HG02763 (cell line): ENCODE results near the gene NCOA1.

Source experiments
- ATAC-seq: cut with Tn5 transposase; IDR thresholded peaks from one replicate; pipeline ENCODE4 v1.9.1; 2021; ENCODE audit warnings: mild to moderate bottlenecking, moderate library complexity; ENCODE audit not compliant: unreplicated experiment

The NCOA1 gene

DNA sequence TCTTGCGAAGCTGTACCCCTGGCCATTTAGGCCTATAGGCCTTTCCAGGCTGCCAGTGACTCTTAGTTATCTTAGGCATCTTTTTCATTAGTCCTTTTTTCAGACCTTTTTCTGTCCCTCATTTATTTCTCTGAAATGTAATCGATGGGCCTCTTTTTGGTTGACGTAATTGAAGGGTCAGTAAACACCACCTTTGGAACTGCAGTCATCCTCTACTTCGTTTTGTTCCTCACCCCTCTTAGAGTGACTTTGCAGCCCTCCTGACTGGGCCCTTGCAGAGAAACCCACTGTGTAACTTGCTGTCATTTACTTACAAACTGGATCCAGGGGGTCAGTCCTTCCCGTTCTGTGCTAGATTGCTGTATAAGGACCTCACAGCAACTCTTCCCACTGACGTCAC lies 325.4 kb downstream of the NCOA1 start:
- no peak for ATAC-seq

DNA sequence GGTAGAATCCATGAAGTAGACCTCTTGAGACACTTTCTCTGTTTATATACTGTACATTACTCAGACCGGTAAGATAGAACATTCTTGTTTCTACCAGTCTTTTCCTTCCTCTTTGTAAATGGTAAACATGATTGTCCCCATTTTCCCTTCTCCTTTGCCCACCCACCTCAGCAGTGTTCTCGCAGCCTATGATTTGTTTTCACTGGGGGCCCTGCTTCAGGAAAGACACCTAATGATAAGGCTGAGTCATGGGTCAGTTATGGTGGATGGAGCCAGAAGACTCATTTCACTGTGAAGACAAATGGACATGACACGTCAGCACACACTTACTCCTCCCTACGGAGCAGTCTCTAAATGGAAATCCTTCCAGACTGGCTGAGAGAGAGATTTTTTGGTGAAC lies 325.8 kb downstream of the NCOA1 start:
- ATAC-seq = no peak

DNA sequence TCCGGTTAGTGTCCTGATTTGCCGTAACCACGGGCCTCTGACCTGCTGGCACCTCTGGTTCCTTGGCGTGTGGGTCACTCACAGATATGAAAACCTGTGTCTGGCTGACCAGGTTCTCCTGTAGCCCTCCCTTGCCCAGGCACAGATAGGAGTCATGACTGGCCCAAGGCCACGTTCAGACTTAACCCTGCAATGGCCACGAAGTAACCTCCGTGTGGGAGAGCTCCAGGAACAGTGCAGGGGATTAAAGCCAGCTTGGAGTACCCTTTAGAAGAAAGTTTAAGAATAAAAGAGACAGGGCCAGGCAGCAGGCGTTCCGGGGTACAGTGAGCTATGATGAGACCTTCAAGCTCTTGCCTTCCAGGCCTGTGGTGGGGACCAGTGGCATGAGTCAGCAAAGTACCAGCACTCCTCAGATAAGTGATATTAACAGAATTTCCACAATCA lies 327.7 kb downstream of the NCOA1 start:
- ATAC-seq = no peak

DNA sequence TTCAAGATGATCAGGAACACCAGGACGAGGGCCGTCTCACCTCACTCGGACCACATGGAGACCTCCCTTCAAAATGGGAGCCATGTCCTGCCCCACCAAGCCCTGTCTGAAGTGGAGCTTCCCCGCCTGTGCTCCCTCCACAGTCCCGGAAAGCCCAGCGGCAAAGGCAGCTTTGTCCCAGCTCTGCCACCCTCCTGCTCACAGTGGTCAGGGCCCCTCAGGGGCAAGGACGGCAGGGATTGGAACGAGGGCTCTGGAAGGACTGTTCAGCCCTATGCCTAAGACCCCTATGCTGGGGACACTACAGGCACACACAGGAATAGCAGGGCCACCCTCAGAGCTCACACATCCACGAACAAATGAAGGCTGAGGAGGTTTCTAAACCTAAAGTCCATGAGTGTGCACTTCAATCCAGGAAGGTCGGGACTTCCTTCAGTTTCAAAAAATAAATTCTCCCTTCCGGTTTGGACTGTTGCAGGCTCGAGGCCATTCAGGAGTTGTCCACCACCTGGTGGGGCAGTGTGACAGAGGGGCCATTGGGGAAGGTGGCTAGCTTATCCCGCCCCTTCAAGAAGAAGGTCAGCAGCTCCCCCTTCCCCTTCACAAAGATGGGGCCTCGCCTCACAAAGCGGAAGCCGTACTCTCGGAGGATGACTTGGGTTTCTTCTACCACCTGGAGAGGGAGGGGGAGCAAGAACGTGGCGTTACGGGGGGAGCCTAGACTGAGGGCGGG lies 328.6 kb downstream of the NCOA1 start:
- ATAC-seq = no peak

DNA sequence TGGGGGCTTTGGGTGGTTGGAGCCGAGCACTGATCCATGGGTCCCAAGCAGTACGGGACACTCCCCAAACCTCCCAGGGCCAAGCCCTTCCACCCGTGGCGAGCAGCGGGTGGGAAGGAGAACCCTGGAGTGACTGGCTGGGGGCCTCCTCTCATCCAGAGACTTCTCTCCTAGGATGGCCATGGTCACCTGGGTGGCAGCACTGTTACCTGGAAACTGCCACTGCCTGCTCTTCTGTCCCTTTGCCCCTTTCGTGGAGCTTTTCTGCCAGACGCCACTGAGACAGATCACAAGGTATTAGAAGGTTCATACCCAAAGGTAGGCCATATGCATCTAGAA lies 329.1 kb downstream of the NCOA1 start:
- no peak for ATAC-seq
